H9 (cell line): ENCODE data around the gene KRT1. TPM values are rescaled to one million over a fixed set of nuclear protein-coding genes. Genes with fewer than 3 reads are reported as not detected.

Experiments used
- DNase-seq: peaks from one replicate; pipeline ENCODE4 v3.0.0-alpha.2; 2017
- H2AFZ ChIP-seq: one replicate; pipeline ENCODE4 v1.6.1; 2013; ENCODE audit warnings: mild to moderate bottlenecking, low read length, control low read depth, moderate library complexity
- H2AK5ac ChIP-seq: 2 replicates; pipeline ENCODE4 v1.6.1; 2013; ENCODE audit warnings: low read length, control low read depth, mixed read lengths; ENCODE audit not compliant: insufficient read length
- H2BK120ac ChIP-seq: one replicate; pipeline ENCODE4 v1.6.1; 2013; ENCODE audit warnings: low read depth, mild to moderate bottlenecking, low read length, control low read depth, inconsistent platforms; ENCODE audit not compliant: poor library complexity, severe bottlenecking
- H2BK12ac ChIP-seq: 2 replicates; pipeline ENCODE4 v1.6.1; 2013; ENCODE audit warnings: low read length, control low read depth, mixed read lengths, low read depth; ENCODE audit not compliant: insufficient read length
- H2BK15ac ChIP-seq: 2 replicates; pipeline ENCODE4 v1.6.1; 2013; ENCODE audit warnings: low read depth, low read length, control low read depth
- H2BK20ac ChIP-seq: one replicate; pipeline ENCODE4 v1.6.1; 2013; ENCODE audit warnings: low read depth, mild to moderate bottlenecking, low read length, control low read depth, inconsistent platforms; ENCODE audit not compliant: poor library complexity, severe bottlenecking
- H2BK5ac ChIP-seq: 2 replicates; pipeline ENCODE4 v1.6.1; 2013; ENCODE audit warnings: low read length, control low read depth, mixed read lengths; ENCODE audit not compliant: insufficient read length
- H3K14ac ChIP-seq: 2 replicates; pipeline ENCODE4 v1.6.1; 2013; ENCODE audit warnings: low read length, control low read depth; ENCODE audit not compliant: insufficient read depth
- H3K18ac ChIP-seq: 2 replicates; pipeline ENCODE4 v1.6.1; 2013; ENCODE audit warnings: low read depth, mild to moderate bottlenecking, mixed read lengths, low read length, control low read depth; ENCODE audit not compliant: insufficient read length
- H3K23ac ChIP-seq: 2 replicates; pipeline ENCODE4 v1.6.1; 2013; ENCODE audit warnings: low read length, control low read depth, mixed read lengths, low read depth; ENCODE audit not compliant: insufficient read length
- H3K23me2 ChIP-seq: 2 replicates; pipeline ENCODE4 v1.6.1; 2013; ENCODE audit warnings: low read depth, mild to moderate bottlenecking, mixed read lengths, low read length, control low read depth; ENCODE audit not compliant: insufficient read length, poor library complexity, severe bottlenecking
- H3K27ac ChIP-seq: 2 replicates; pipeline ENCODE4 v1.5.1; 2013; ENCODE audit warnings: low read length, control low read depth, mixed read lengths, low read depth; ENCODE audit not compliant: insufficient read length
- H3K27me3 ChIP-seq: 2 replicates; pipeline ENCODE4 v1.6.1; 2013; ENCODE audit warnings: low read length, control low read depth, inconsistent platforms; ENCODE audit not compliant: insufficient read depth
- H3K4ac ChIP-seq: 2 replicates; pipeline ENCODE4 v1.6.1; 2013; ENCODE audit warnings: low read depth, mild to moderate bottlenecking, control low read depth, inconsistent platforms, low read length, moderate library complexity
- H3K4me1 ChIP-seq: 2 replicates; pipeline ENCODE4 v1.6.1; 2013; ENCODE audit warnings: low read length, control low read depth, inconsistent platforms; ENCODE audit not compliant: insufficient read depth
- H3K4me2 ChIP-seq: 2 replicates; pipeline ENCODE4 v1.6.1; 2013; ENCODE audit warnings: low read length, control low read depth, mixed read lengths; ENCODE audit not compliant: insufficient read length, insufficient read depth
- H3K56ac ChIP-seq: 2 replicates; pipeline ENCODE4 v1.6.1; 2013; ENCODE audit warnings: low read depth, mild to moderate bottlenecking, mixed read lengths, low read length, control low read depth; ENCODE audit not compliant: insufficient read length
- H3K79me1 ChIP-seq: 2 replicates; pipeline ENCODE4 v1.6.1; 2013; ENCODE audit warnings: low read depth, mild to moderate bottlenecking, moderate library complexity, low read length, control low read depth, inconsistent platforms; ENCODE audit not compliant: insufficient read depth, poor library complexity, severe bottlenecking
- H3K79me2 ChIP-seq: 2 replicates; pipeline ENCODE4 v1.6.1; 2013; ENCODE audit warnings: low read length, control low read depth, inconsistent platforms; ENCODE audit not compliant: insufficient read depth
- H3K9ac ChIP-seq: 2 replicates; pipeline ENCODE4 v1.6.1; 2013; ENCODE audit warnings: low read length, control low read depth, mixed read lengths; ENCODE audit not compliant: insufficient read length; ENCODE audit errors: extremely low read depth
- H3K9me3 ChIP-seq: one replicate; pipeline ENCODE4 v1.6.1; 2013; ENCODE audit warnings: low read depth, low read length, inconsistent platforms; ENCODE audit not compliant: control insufficient read depth
- H3T11ph ChIP-seq: one replicate; pipeline ENCODE4 v1.6.1; 2013; ENCODE audit warnings: mild to moderate bottlenecking, low read length, control low read depth, inconsistent platforms
- H4K20me1 ChIP-seq: one replicate; pipeline ENCODE4 v1.6.1; 2013; ENCODE audit not compliant: control insufficient read depth, insufficient read length, insufficient read depth
- H4K5ac ChIP-seq: 2 replicates; pipeline ENCODE4 v1.6.1; 2013; ENCODE audit warnings: low read depth, mild to moderate bottlenecking, mixed read lengths, low read length, control low read depth; ENCODE audit not compliant: insufficient read length
- H4K8ac ChIP-seq: replicated peaks from 2 replicates; pipeline ENCODE4 v1.6.1; 2013; ENCODE audit warnings: low read length, control low read depth, mixed read lengths, low read depth; ENCODE audit not compliant: insufficient read length
- H4K91ac ChIP-seq: 2 replicates; pipeline ENCODE4 v1.6.1; 2013; ENCODE audit warnings: low read depth, mild to moderate bottlenecking, moderate library complexity, mixed read lengths, low read length, control low read depth; ENCODE audit not compliant: insufficient read length
- H3K27ac Mint-ChIP-seq, 3 experiments: 2 replicates in 2 of 3; 3 replicates in 1 of 3; pipeline ENCODE4 v1.8.0; 2020 to 2021; ENCODE audit warnings: mixed read lengths in 3 of 3, mild to moderate bottlenecking in 1 of 3, moderate library complexity in 1 of 3
- H3K27me3 Mint-ChIP-seq: 2 replicates; pipeline ENCODE4 v1.8.0; 2021; ENCODE audit warnings: low read depth, mild to moderate bottlenecking, moderate library complexity, mixed read lengths
- H3K36me3 Mint-ChIP-seq, 3 experiments: 2 replicates in 2 of 3; 3 replicates in 1 of 3; pipeline ENCODE4 v1.8.0; 2020 to 2021; ENCODE audit warnings: low read depth in 3 of 3, mixed read lengths in 3 of 3; ENCODE audit not compliant: insufficient read depth in 1 of 3
- H3K4me1 Mint-ChIP-seq, 2 experiments: 2 replicates each; pipeline ENCODE4 v1.8.0; 2020; ENCODE audit warnings: mixed read lengths in 2 of 2
- H3K4me3 Mint-ChIP-seq, 2 experiments: 2 replicates in 1 of 2; 3 replicates in 1 of 2; pipeline ENCODE4 v1.8.0; 2020 to 2021; ENCODE audit warnings: mild to moderate bottlenecking in 2 of 2, mixed read lengths in 2 of 2, moderate library complexity in 1 of 2
- H3K9me3 Mint-ChIP-seq, 2 experiments: 2 replicates in 1 of 2; 3 replicates in 1 of 2; pipeline ENCODE4 v1.8.0; 2020; ENCODE audit warnings: mild to moderate bottlenecking in 2 of 2, mixed read lengths in 2 of 2, moderate library complexity in 1 of 2
- CTCF ChIP-seq: fragments of 200-600 bp; sonication (generic); conservative IDR thresholded peaks from 3 replicates; pipeline ENCODE4 v1.8.0; 2021; ENCODE audit warnings: antibody characterized with exemption, mild to moderate bottlenecking
- total RNA-seq: library from RNA; stranded (reverse); gene quantifications from 2 replicates; pipeline ENCODE4 v1.2.1, GENCODE V29; 2021

Gene KRT1
- total RNA-seq, 1 experiment from 2014 or later = not detected

GRCh38 chr12:52662918-52663229, 17.3 kb downstream of the KRT1 start:
- Histone ChIP-seq H3K56ac (no peak overlapping the region), H3K79me2 (no peaks in the 10 kb centered on the region), H2BK120ac (no peak overlapping the region), H3K79me1 (no peaks in the 10 kb centered on the region), H2BK5ac (no peak overlapping the region), H3K4ac (no peak overlapping the region), H3T11ph (no peak overlapping the region), H4K91ac (no peak overlapping the region), H3K23ac (no peak overlapping the region), H3K4me2 (no peak overlapping the region), H4K8ac (no peak overlapping the region), H3K23me2 (no peaks in the 10 kb centered on the region), H3K14ac (no peak overlapping the region), H3K27ac (no peak overlapping the region), H2BK20ac (no peak overlapping the region), H4K5ac (no peak overlapping the region), H3K4me1 (no peaks in the 10 kb centered on the region), H3K9me3 (no peaks in the 10 kb centered on the region), H4K20me1 (peaks cover 2% of the 10 kb centered on the region), H2BK15ac (no peak overlapping the region), H2AFZ (no peak overlapping the region), H3K27me3 (no peaks in the 10 kb centered on the region), H3K18ac (no peak overlapping the region), H2AK5ac (no peak overlapping the region), H3K9ac (no peak overlapping the region), H2BK12ac (no peak overlapping the region)
- no peaks in the 10 kb centered on the region for H3K36me3 Mint-ChIP-seq
- no peak for DNase-seq
- H3K9me3 Mint-ChIP-seq = no peaks in the 10 kb centered on the region
- no peak overlapping the region for H3K27ac Mint-ChIP-seq
- H3K4me3 Mint-ChIP-seq = no peak overlapping the region
- H3K27me3 Mint-ChIP-seq = peaks cover 27% of the 10 kb centered on the region
- no peaks in the 10 kb centered on the region; a peak in 1 of 4 replicates for H3K4me1 Mint-ChIP-seq
- no peak for TF ChIP-seq CTCF
